HG02885 (cell line): Measurements from ENCODE around the gene TDRD1.
"Not testable (repeated sequence)": the region's sequence is repeated elsewhere in the genome, so short reads cannot be mapped to it uniquely, and the experiment has no call there.

Experiments
- ATAC-seq: cut with Tn5 transposase; IDR thresholded peaks from one replicate; pipeline ENCODE4 v1.9.1; 2021; ENCODE audit warnings: mild to moderate bottlenecking; ENCODE audit not compliant: unreplicated experiment, poor library complexity

TDRD1 gene, protein sequence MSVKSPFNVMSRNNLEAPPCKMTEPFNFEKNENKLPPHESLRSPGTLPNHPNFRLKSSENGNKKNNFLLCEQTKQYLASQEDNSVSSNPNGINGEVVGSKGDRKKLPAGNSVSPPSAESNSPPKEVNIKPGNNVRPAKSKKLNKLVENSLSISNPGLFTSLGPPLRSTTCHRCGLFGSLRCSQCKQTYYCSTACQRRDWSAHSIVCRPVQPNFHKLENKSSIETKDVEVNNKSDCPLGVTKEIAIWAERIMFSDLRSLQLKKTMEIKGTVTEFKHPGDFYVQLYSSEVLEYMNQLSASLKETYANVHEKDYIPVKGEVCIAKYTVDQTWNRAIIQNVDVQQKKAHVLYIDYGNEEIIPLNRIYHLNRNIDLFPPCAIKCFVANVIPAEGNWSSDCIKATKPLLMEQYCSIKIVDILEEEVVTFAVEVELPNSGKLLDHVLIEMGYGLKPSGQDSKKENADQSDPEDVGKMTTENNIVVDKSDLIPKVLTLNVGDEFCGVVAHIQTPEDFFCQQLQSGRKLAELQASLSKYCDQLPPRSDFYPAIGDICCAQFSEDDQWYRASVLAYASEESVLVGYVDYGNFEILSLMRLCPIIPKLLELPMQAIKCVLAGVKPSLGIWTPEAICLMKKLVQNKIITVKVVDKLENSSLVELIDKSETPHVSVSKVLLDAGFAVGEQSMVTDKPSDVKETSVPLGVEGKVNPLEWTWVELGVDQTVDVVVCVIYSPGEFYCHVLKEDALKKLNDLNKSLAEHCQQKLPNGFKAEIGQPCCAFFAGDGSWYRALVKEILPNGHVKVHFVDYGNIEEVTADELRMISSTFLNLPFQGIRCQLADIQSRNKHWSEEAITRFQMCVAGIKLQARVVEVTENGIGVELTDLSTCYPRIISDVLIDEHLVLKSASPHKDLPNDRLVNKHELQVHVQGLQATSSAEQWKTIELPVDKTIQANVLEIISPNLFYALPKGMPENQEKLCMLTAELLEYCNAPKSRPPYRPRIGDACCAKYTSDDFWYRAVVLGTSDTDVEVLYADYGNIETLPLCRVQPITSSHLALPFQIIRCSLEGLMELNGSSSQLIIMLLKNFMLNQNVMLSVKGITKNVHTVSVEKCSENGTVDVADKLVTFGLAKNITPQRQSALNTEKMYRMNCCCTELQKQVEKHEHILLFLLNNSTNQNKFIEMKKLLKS

DNA sequence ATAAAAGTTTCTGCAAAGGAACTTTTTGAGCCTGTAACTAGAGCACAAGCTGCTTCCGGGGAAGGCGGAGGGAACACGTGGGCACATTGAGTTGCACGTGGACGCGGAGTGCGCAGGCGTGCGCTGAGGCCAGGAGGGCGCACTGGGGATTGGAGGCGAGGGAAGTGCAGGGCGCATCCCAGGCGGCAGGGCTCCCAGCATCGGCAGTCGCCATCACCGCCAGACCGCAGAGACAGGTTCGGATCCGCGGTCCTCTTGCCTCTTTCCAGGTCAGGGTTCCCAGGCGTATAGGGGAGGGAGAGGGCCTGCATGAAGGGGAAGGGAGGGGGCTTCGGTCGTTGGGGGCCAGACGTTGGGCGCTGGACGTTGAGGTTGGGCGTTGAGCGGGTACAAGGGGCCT lies at the start of gene TDRD1:
TSS of gene TDRD1 (plus strand) at position 206 of the 400 bp plus-strand sequence. CDS start 8,479 bp downstream, outside the sequence.
- ATAC-seq, result no peak

DNA sequence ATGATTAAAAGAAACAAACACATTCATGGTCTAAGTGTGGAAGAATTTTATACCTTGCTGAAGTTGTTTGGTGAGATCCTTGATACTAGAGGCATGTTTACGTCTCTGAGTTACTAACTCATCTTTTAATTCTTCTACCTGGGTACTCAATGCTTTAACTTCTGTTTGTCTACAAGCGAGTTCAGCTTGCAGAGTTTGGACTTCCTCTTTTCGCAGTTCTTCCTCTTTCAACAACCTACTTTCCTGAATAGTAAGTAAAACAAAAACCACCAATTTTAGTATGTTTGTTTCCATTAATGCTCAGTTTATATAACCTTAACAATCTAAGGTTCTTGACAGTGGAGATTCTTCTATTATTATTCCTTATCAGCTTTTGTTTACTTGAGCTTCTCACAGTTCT lies 48.1 kb upstream of the TDRD1 start:
- ATAC-seq, result peak; percentile 78

DNA sequence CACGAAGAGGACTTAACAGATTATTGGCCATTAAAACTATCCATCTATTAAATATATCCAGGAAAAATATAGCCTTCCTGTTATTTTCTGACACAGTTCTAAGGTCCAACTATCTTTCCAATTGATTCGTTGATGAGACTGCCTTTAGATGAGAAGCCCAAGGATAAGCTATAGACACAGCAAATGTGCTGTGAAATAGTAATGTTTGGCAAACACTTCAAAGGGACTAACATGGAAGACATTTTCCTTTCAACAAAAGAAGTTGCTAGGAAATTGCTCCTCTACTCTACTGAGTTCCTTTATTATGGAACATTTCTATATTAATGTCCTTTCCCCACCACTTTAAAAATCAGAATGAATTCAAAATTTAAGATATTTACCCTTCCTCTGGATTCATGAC lies 43.7 kb upstream of the TDRD1 start:
- no peak for ATAC-seq

DNA sequence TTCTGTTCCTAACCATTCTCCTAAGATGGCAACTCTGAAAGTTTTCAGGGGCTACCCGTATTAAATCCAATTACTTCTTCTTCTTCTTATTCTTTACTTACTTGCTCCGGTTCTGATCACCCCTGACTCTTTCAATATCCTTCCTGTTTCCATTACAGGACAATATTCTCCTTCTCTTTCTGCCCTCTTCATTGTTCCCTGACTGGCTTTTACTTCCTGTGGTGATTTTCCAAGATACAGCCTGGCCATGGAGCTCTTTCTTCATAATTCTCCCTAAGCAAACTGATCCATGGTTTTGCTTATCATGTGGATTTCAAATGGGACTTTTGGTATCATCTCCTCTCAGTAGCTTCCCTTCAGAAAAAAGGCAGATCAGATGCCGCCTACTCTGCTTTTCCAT lies 40.6 kb upstream of the TDRD1 start:
- no peak for ATAC-seq

DNA sequence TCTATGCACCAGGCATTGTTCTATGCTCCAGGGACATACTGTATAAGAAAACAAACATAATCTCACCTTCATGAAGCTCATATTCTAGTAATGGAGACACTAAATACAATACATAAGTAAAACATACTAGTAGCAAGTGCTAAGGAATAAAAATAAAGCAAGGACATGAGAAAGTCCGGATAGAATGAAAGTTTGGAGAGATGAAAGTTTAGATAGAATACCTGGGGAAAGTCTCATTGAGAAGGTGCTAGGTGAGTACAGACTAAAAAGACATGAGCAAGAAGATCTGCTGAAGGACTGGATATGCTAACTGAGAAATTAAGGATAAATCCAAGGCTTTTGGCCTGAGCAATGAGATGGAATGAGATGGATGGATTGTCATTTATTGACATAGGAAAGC lies 39.1 kb upstream of the TDRD1 start:
- ATAC-seq, result no peak

DNA sequence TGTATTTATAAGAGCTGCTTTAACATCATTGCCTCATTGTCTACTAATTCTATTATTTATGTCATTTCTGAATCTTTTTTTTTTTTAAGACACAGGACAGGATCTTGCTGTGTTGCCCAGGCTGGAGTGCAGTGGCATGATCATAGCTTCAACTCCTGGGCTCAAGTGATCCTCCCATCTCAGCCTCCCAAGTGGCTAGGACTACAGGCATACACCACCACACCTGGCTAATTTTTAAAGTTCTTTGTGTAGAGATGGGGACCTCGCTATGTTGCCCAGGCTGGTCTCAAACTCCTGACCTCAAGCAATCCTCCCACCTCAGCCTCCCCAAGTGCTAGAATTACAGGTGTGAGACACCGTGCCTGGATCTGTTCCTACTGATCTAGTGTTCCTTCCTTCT lies 38.3 kb upstream of the TDRD1 start:
- ATAC-seq, result not testable (repeated sequence)

DNA sequence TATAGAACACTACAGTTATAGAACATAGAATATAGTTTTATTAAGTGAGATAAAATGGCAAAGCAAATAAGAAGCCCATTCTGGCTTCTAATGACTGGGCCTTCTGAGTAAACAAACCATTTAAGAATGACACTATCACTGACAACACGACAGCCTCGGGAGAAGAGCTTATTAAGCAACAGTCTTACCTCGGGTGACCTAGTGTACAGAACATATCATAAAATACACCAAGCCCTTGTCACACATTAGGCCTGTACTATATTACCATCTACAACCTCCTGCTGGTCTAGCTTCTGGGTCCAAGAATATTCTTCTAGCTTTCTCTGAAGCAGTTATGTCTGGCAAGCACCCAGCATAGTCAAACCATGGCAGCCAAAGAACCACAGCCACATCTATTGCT lies 37.1 kb upstream of the TDRD1 start:
- ATAC-seq, result no peak

DNA sequence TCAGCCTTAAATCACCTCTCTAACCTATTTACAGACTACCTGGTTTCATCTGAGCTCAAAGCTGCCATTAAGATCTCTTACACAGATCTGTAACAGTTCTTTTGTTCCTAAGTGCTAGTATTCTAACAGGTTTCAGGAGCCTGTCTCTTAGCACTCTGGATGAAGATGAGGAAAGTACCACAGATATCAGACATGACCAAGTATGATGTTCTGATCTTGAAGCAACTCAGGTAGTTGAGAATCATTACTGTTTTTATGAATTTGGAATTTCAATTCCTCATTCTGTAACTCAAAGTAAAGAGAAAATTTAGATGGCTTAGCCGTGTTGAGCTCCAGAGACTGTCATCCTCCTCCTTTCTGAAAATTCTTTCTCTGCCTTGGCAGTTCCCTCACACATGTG lies 36.0 kb upstream of the TDRD1 start:
- ATAC-seq, result no peak

DNA sequence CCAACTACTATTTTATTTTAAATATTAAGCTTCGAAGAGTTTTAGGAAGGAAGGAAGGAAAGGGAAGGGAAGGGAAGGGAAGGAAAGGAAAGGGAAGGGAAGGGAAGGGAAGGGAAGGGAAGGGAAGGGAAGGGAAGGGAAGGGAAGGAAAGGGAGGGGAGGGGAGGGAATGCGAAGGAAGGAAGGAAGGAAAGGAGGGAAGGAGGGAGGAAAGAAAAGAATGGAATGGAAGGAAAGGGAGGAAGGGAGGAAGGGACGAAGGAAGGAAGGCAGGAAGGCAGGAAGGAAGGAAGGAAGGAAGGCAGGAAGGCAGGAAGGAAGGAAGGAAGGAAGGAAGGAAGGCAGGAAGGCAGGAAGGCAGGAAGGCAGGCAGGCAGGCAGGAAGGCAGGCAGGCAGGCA lies 29.7 kb upstream of the TDRD1 start:
- not testable (repeated sequence) for ATAC-seq

DNA sequence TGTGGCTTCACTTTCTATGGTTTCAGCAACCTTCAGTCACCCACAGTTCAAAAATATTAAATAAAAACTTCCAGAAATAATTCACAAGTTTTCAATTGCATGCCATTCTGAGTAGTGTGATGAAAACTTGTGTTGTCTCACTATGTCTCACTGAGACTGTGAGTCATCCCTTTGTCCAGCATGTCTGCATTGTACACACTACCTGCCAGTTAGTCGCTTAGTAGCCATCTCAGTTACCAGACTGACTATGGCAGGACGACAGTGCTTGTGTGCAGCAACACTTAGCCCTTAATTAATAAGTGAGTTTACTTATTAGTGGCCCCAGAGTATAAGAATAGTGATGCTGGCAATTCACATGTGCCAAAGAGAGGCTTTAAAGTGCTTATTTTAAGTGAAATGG lies 27.7 kb upstream of the TDRD1 start:
- ATAC-seq, result no peak

DNA sequence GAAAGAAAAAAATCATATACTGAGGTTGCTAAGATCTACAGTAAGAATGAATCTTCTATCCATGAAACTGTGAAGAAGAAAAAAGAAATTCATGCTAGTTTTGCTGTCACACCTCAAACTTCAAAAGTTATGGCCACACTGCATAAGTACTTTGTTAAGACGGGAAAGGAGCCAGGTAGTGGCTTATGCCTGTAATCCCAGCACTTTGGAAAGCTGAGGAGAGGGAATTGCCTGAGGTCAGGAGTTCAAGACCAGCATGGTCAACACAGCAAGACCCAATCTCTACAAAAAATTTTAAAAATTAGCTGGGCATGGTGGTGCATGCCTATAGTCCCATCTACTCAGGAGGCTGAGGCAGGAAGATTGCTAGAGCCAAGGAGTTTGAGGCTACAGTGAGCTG lies 27.3 kb upstream of the TDRD1 start:
- no peak for ATAC-seq

DNA sequence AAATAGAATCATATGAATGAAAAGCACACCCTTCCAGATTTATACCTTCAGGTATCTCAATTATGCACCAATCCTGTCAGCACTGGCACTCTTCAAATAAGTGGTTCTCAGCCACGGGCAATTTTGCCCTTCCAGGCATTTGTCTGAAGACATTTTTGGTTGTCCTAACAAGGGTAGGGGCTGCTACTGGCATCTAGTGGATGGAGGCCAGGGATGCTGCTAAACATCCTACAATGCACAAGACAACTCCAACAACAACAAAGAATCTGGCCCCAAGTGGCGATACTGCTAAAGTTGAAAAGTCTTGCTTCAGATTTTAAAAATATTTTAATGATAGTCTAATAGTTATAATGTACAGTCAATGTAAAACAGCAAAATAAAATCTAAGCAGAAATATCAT lies 21.2 kb upstream of the TDRD1 start:
- ATAC-seq, result no peak

DNA sequence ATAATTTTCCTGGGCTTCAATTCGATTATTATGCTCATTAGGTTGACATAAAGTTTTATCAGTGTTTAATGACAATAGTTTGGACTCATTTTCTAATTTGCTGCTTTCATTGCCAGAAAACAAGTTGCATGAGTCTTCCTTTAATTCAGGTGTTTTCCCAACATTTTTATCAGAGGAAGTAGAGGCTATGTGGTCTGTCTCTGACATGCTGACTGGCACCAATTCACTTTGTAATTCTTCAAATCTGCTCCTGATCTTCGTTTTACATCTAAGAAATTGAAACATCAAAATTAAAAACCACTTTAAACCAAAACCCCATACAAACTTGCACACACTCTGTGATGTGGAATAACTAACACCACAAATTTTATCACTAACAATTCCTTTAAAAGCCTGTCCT lies 16.1 kb upstream of the TDRD1 start:
- ATAC-seq, result no peak

DNA sequence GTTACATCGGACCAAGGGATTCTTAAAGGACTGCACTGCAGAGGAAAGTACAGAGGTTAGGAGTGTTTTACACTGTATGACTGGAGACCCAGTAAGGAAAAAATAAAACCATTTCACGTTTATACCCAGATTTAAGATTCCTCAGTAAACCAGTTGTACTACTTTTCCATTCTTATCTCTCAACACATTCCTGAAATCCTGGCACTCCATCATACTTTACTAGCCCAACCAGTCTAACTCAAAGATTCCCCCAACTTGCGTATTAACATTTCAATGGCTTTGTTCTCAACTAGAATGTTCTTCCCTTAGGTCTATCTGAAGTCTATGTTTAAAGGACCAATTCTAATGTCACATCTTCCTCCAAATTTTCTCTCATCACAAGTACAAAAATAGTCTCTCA lies 13.1 kb upstream of the TDRD1 start:
- no peak for ATAC-seq

DNA sequence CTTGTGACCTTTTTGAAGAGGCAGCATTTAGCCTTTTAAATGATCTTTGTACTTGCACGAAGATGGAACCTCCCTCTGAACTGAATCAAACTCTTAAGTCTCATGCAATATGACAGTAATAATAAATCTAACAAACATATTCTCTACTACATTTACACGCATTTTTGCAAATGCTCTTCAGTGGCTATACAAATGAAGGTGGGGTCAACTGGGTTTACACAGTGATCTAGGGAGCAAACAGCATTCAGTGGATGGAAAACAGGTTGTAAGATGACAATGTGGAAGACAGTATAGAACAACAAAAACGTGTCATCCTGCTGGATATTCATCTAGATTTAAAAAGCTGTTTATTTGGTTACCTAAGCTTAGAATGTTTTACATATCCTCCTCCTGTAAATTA lies 12.7 kb upstream of the TDRD1 start:
- ATAC-seq, result no peak

DNA sequence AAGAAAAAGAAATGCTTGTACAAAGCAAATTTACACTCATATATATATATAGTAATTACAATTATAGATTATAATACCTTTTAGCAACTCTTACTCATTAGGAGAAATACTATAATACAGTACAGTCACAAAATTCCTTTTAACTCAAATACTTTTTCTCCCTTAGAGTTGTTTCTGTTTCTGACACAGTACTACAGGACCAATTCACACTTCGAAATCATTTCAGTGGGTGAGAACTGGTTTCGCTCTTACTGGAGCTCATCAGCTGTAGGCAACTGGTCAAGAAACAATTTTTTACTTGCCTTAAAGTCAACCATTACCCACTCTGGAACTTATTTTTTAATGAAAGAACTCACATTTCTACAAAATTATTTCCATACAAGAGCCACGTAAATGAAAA lies 11.2 kb upstream of the TDRD1 start:
- no peak for ATAC-seq

DNA sequence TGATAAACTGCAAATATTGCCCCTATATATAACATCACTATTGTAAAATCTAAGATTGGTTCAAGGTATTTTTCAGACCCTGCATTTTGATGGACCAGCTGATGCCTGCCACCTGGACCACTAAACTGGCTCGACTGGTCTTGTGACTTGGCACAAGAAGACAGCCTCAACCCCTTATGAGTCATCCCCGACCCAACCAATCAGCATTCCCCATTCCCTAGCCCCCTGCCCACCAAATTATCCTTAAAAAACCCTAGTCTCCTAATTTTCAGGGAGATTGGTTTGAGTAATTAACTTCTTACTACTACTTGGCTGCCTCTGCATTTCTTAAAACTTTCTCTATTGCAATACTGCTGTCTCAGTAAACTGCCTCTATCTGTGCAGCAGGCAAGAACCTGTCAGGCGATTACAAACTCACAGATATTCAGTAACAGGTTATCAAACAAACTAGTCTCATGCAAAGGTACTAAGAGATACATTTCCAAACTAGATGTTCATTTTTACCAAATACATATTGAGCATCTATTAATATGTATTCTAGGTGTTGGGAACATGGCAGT lies 10.6 kb upstream of the TDRD1 start:
- ATAC-seq, result no peak

DNA sequence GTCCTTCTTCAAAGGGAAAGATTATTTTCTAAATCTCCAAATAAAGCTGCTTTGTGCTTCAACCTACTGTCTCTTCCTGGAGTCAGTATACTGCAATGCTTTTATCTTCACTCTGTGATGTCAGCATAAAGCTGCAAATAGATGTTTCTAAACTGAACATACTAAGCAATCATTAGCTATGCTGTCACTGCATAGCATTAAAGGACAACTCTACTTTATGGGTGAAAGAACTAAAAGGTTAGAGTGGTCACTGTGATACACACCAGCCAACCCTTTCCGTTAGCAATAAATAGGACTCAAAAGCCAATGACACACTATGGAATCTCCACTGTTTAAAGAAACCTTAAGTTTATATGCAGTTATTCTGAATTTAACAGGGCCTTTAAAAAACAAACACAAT lies 6.9 kb upstream of the TDRD1 start:
- ATAC-seq, result no peak

DNA sequence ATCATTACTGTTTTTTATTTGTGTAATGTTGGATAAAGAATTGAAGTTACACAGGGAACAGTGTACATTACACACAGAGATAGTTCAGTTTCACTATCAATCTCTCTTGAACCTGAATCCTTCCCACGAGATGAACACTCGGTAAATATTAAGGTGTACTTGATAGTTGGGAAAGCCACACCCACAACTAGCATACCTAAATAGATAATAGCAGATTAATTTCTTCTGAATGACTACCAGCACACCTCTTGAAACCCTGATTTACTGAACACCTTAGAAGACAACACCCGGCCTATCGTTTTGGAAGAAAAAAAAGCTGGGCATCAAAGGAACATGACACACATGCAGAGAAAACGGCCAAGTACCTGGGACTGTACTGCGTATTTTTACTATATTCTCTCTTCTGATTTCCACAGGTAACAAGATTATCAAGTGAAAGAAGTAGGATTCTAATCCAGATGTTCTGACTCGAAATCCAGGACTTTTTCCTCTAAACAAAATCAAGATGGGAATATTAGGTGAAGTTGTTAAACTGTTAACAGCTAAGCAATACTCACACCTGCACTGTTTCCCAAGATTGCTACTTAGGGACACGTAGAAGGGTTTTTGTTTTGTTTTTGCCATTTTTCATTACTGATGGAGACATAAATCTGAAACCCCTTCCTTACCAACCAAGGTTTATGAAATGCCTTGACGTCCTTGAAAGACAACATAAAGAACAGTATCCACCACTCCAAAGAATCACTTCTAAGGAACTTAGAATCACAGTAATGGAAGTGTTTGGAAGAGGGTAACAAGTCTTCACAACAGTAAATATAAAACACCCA lies 6.2 kb upstream of the TDRD1 start:
- no peak for ATAC-seq

DNA sequence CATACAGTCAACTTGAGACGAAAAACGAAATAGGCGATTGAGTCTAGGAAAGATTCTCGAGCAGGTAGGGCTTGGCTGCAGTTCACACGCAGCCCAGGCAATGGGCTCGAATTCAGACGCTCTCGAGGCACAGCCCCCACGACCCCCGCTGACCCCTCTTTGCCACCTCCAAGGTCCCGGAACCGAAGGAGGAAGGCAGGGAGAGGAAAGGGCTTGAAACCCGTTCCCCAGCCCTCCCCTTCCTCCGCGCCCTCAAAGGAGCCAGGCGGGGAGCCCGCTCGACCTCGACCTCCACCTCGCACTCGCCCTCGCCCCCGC lies 5.6 kb upstream of the TDRD1 start:
- peak; percentile 4 for ATAC-seq
